H1 (cell line): ENCODE measurements around the gene OMA1. TPM values are rescaled to one million over a fixed set of nuclear protein-coding genes. Genes with fewer than 3 reads are reported as not detected.

Experiments
- ASH2L ChIP-seq: fragments of 200-600, 300-600 bp; sonication (generic); IDR thresholded peaks from one replicate; pipeline ENCODE4 v1.7.1; 2017; ENCODE audit warnings: low read length
- CTBP2 ChIP-seq: IDR thresholded peaks from 2 replicates; pipeline ENCODE4 v1.7.0; 2011; ENCODE audit warnings: borderline replicate concordance, mild to moderate bottlenecking, moderate library complexity, mixed read lengths, low read length; ENCODE audit not compliant: insufficient read depth, insufficient read length
- NANOG ChIP-seq: IDR thresholded peaks from 2 replicates; pipeline ENCODE4 v1.6.1; 2011; ENCODE audit warnings: low read length, low read depth, mild to moderate bottlenecking, inconsistent platforms; ENCODE audit not compliant: insufficient read depth, poor library complexity, severe bottlenecking
- POU5F1 ChIP-seq: IDR thresholded peaks from 2 replicates; pipeline ENCODE4 v1.6.1; 2011; ENCODE audit warnings: low read depth, mild to moderate bottlenecking, low read length, moderate library complexity
- SRF ChIP-seq: IDR thresholded peaks from 2 replicates; pipeline ENCODE4 v1.6.1; 2011; ENCODE audit warnings: mild to moderate bottlenecking, low read depth, low read length, moderate library complexity
- polyA plus RNA-seq, 7 experiments: library from polyadenylated mRNA; depleted of rRNA in 3 of 7; stranded (reverse) in 5 of 7; unstranded in 2 of 7; fragments of >200 nt in 5 of 7; fragments of 200-250 nt in 2 of 7; gene quantifications; 1 replicate in 5 of 7; 2 replicates in 1 of 7; 4 replicates in 1 of 7; pipeline versions ENCODE4 v1.2.1 to v1.2.3, GENCODE V29; 2011 to 2013; ENCODE audit warnings: missing spikeins in 2 of 7, mixed read lengths in 2 of 7
- total RNA-seq: library from RNA; stranded (reverse); fragmentation: NEBNext Ultra II Directional; extraction: Animal tissue kit (Norgen Biotek cat#: 25700); gene quantifications from 2 replicates; pipeline ENCODE4 v1.2.1, GENCODE V29; 2021
- TF ChIP-seq, protein P1 (sequence below): IDR thresholded peaks from 2 replicates; pipeline ENCODE4 v1.6.1; 2012; ENCODE audit warnings: inconsistent platforms

OMA1 gene
- total and polyA plus RNA-seq, 2 of the 8 experiments (the other 6 are each of a cell fraction or from before 2014, with no cell fraction given), result 7.7 to 11.7 TPM

GRCh38 chr1:58447042-58447441 is 99.5 kb downstream of the OMA1 start (continued):
- TF ChIP-seq SRF, result no peak
- no peak for TF ChIP-seq POU5F1
- TF ChIP-seq, protein P1, sequence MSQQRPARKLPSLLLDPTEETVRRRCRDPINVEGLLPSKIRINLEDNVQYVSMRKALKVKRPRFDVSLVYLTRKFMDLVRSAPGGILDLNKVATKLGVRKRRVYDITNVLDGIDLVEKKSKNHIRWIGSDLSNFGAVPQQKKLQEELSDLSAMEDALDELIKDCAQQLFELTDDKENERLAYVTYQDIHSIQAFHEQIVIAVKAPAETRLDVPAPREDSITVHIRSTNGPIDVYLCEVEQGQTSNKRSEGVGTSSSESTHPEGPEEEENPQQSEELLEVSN, result no peak
- TF ChIP-seq CTBP2, result no peak
- no peak for TF ChIP-seq NANOG
- TF ChIP-seq ASH2L, result no peak
